T-helper 17 cell (primary cell): Measurements from ENCODE around the gene NOBOX. TPM values are rescaled to one million over a fixed set of nuclear protein-coding genes. Genes with fewer than 3 reads are reported as not detected.
A peak's percentile ranks its signal among the peaks of the same experiment; 100 is the strongest.
"Not testable (repeated sequence)": the region's sequence is repeated elsewhere in the genome, so short reads cannot be mapped to it uniquely, and the experiment has no call there.

Source experiments
- ATAC-seq: fragments of 150-1000 bp; cut with Tn5 transposase; 2 replicates; pipeline ENCODE4 v1.10.0; 2021; ENCODE audit warnings: mild to moderate bottlenecking, moderate library complexity
- DNase-seq, 3 donors: peaks; one replicate each; pipeline versions ENCODE4 v3.0.0 to v3.0.0-alpha.2; 2020 to 2021
- H3K9me3 ChIP-seq: one replicate; pipeline ENCODE4 v1.7.0; 2013; ENCODE audit warnings: low read length, mild to moderate bottlenecking; ENCODE audit not compliant: control insufficient read depth, poor library complexity, severe bottlenecking
- H3K27ac Mint-ChIP-seq: one replicate; pipeline ENCODE4 v1.8.0; 2022; ENCODE audit warnings: mild to moderate bottlenecking, moderate library complexity, mixed read lengths
- H3K27me3 Mint-ChIP-seq: one replicate; pipeline ENCODE4 v1.8.0; 2022; ENCODE audit warnings: mixed read lengths
- H3K36me3 Mint-ChIP-seq: one replicate; pipeline ENCODE4 v1.8.0; 2022; ENCODE audit warnings: low read depth, mixed read lengths
- H3K4me1 Mint-ChIP-seq: one replicate; pipeline ENCODE4 v1.8.0; 2022; ENCODE audit warnings: mild to moderate bottlenecking, mixed read lengths
- H3K4me3 Mint-ChIP-seq: one replicate; pipeline ENCODE4 v1.8.0; 2022; ENCODE audit warnings: mild to moderate bottlenecking, moderate library complexity, mixed read lengths
- total RNA-seq, 4 donors: library from RNA in 2 of 4; stranded (reverse) in 2 of 4; gene quantifications; one replicate each; pipeline ENCODE4 v1.2.3 and lab custom pipeline; 2022 to 2026

NOBOX gene
- total RNA-seq, 2 donors from 2014 or later = not detected

- ATAC-seq = no peak
- Mint-ChIP-seq H3K36me3 (no peaks in the 10 kb centered on the region), H3K27me3 (peaks cover 22% of the 10 kb centered on the region), H3K27ac (peak overlapping the region; percentile 41), H3K4me1 (peaks cover 18% of the 10 kb centered on the region), H3K4me3 (no peak overlapping the region)
- no peaks in the 10 kb centered on the region for H3K9me3 ChIP-seq
- DNase-seq = no peak
These were observed 18.8 kb downstream of the NOBOX start for GRCh38 chr7:144384555-144385245.

GRCh38 chr7:144384071-144384470 lies 19.4 kb downstream of the NOBOX start:
- H3K27ac Mint-ChIP-seq = no peak overlapping the region
- H3K4me3 Mint-ChIP-seq = no peak overlapping the region
- no peaks in the 10 kb centered on the region for H3K36me3 Mint-ChIP-seq
- peaks cover 22% of the 10 kb centered on the region for H3K27me3 Mint-ChIP-seq
- peaks cover 17% of the 10 kb centered on the region for H3K4me1 Mint-ChIP-seq
- H3K9me3 ChIP-seq = no peaks in the 10 kb centered on the region
- DNase-seq = no peak
- ATAC-seq = no peak

- no peaks in the 10 kb centered on the region for H3K36me3 Mint-ChIP-seq
- peaks cover 7% of the 10 kb centered on the region for H3K4me1 Mint-ChIP-seq
- H3K9me3 ChIP-seq = no peaks in the 10 kb centered on the region
- no peak overlapping the region for H3K27ac Mint-ChIP-seq
- no peak for ATAC-seq
- DNase-seq = no peak
- peaks cover 9% of the 10 kb centered on the region for H3K27me3 Mint-ChIP-seq
- H3K4me3 Mint-ChIP-seq = no peak overlapping the region
These were observed 23.6 kb downstream of the NOBOX start for GRCh38 chr7:144379776-144380384.

- DNase-seq (no peak), ATAC-seq (no peak)
- Mint-ChIP-seq H3K27ac (no peak overlapping the region), H3K27me3 (no peaks in the 10 kb centered on the region), H3K4me1 (no peaks in the 10 kb centered on the region), H3K4me3 (no peak overlapping the region), H3K36me3 (no peaks in the 10 kb centered on the region)
- H3K9me3 ChIP-seq = no peaks in the 10 kb centered on the region
These were observed 24.8 kb downstream of the NOBOX start for GRCh38 chr7:144378651-144379050.

DNA sequence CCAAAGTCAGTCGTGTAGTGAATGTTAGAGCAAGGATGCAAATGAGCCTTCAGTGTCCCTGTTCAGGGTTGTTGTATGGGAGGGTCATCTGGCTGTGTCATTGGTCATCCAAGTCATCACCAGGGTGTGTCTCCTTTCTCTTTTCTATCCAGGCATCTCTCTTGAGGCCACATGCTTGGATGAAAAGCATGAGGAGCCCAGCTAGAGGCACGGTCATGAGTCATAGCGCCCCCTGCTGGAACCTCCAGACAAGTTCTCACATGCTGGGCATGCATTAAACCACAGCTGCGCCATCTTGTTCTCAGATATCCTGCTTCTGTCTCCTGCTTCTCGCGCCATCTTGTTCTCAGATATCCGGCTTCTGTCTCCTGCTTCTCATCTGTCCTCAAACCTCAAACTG lies 34.3 kb downstream of the NOBOX start:
- not testable (repeated sequence) for H3K9me3 ChIP-seq, H3K27ac Mint-ChIP-seq, DNase-seq, H3K4me3 Mint-ChIP-seq, H3K36me3 Mint-ChIP-seq, H3K4me1 Mint-ChIP-seq, ATAC-seq, H3K27me3 Mint-ChIP-seq

DNA sequence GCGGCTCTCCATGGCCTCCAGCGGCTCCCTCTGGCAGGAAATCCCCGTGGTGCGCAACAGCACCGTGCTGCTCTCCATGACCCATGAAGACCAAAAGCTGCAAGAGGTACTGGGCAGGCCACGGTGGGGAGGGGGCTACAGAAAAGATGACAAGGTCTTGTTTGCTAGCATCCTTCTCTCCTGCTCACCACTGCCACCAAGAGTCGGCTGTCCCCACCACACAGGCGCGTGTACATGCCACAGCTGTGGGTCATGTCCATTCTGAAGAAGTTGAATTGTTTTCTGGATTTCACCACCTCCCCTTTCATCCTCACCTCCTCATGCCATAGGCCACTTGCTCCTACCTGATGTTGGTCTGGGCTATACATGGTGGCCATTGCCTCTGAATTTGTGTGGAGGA lies 36.2 kb downstream of the NOBOX start:
- not testable (repeated sequence) for H3K27ac Mint-ChIP-seq, ATAC-seq, H3K4me3 Mint-ChIP-seq, H3K4me1 Mint-ChIP-seq, H3K27me3 Mint-ChIP-seq, H3K36me3 Mint-ChIP-seq, H3K9me3 ChIP-seq, DNase-seq

GRCh38 chr7:144365523-144365922 lies 38.0 kb downstream of the NOBOX start:
- not testable (repeated sequence) for H3K36me3 Mint-ChIP-seq, H3K4me1 Mint-ChIP-seq, H3K27me3 Mint-ChIP-seq, H3K4me3 Mint-ChIP-seq, DNase-seq, ATAC-seq, H3K27ac Mint-ChIP-seq, H3K9me3 ChIP-seq

- not testable (repeated sequence) for DNase-seq, H3K4me1 Mint-ChIP-seq, H3K36me3 Mint-ChIP-seq, H3K9me3 ChIP-seq, H3K27me3 Mint-ChIP-seq, H3K4me3 Mint-ChIP-seq, H3K27ac Mint-ChIP-seq
- peak; percentile 33 for ATAC-seq
These were observed 41.4 kb downstream of the NOBOX start for GRCh38 chr7:144362061-144362460.

GRCh38 chr7:144356860-144357259 lies 46.6 kb downstream of the NOBOX start:
- not testable (repeated sequence) for DNase-seq, H3K9me3 ChIP-seq, H3K4me1 Mint-ChIP-seq, H3K4me3 Mint-ChIP-seq, H3K27me3 Mint-ChIP-seq, ATAC-seq, H3K36me3 Mint-ChIP-seq, H3K27ac Mint-ChIP-seq

DNA sequence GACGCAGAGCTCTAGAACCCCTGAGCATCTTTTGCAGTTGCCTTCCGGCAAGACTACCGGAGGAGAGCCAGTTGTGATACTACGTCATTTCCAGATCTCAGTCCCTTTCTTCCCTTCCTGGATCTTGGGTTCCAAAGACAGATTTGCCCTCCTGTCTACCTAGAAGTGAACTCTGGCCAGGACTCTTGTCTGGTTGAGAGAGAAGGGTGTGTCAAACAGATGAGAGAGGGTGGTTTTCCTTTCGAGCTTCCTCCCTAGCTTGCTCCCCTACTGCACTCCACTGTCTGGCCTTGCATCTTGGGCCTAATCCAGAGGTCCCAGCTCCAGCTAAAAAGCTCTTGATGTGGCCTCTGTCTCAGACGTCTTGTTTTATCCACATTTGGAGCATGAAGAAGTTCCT lies 47.3 kb downstream of the NOBOX start:
- not testable (repeated sequence) for H3K9me3 ChIP-seq, H3K4me3 Mint-ChIP-seq, ATAC-seq, H3K36me3 Mint-ChIP-seq, H3K27me3 Mint-ChIP-seq, DNase-seq, H3K4me1 Mint-ChIP-seq, H3K27ac Mint-ChIP-seq

GRCh38 chr7:144355176-144355822 lies 48.2 kb downstream of the NOBOX start, which contains the start of gene ARHGEF5:
Gene ARHGEF5, plus strand, starts transcription at chr7:144355402. Its CDS starts 7,268 bp downstream, at chr7:144362670.
- ATAC-seq = peak; percentile 83
- Mint-ChIP-seq H3K4me3 (peak within 1 kb of the TSS; percentile 90), H3K4me1 (peaks cover 11% of the 10 kb centered on the region), H3K27ac (peak within 1 kb of the TSS; percentile 90)
- DNase-seq, H3K36me3 Mint-ChIP-seq, H3K27me3 Mint-ChIP-seq, H3K9me3 ChIP-seq: not testable (repeated sequence)

DNA sequence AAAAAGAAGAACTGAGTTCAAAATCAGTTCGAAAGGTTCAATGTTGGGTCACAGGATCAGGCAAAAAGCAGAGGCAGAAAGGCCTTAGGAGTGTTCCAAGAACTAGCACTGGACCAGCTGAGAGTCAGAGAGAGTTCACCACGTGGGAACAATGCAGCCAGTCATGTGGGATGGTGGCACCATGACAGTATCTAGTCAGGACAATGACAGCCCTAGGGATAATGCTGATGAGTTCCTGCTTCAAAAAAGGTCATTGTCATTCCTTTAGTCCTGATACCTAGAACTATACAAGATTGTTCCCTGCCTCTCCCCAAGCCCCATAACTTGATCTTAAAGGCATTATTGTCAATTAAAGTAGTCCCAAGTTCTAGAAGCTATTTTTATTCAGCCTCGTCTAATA lies 51.8 kb downstream of the NOBOX start:
- H3K27ac Mint-ChIP-seq, DNase-seq, ATAC-seq: not testable (repeated sequence)

DNA sequence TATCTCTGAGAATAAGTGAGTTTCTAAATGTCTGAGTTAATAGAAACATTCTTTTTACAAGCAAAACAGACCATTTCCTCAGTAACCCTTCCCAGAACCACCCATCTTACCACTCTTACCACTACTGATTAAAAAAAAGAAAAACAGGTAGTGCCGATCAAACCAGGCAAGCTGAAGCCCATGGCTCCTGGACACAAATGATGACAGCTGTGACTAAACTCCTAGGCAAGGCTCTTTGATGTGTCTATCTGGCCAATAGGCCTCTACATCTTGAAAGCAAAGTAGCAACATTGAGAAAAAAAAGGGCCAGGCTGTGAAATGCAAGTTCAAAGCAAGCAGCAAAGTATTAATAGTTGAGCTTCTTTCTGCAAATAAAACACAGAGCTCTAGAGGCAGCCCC lies 54.9 kb downstream of the NOBOX start:
- H3K9me3 ChIP-seq, H3K36me3 Mint-ChIP-seq, H3K4me1 Mint-ChIP-seq, DNase-seq, H3K4me3 Mint-ChIP-seq, H3K27me3 Mint-ChIP-seq, H3K27ac Mint-ChIP-seq: not testable (repeated sequence)
- ATAC-seq = peak; percentile 69

More for the DNA sequence above, 51.8 kb downstream of the NOBOX start:
- H3K36me3 Mint-ChIP-seq, H3K4me3 Mint-ChIP-seq, H3K27me3 Mint-ChIP-seq, H3K9me3 ChIP-seq: not testable (repeated sequence)
- H3K4me1 Mint-ChIP-seq = peaks cover 11% of the 10 kb centered on the region
